ENCODE results near the gene TAAR1.
"Not testable (repeated sequence)": the region's sequence is repeated elsewhere in the genome, so short reads cannot be mapped to it uniquely, and the experiment has no call there.

Gene TAAR1

GRCh38 chr6:132651062-132651461 lies 7.9 kb downstream of the TAAR1 start:
- peak; percentile 55 to 79 (median 69) for DNase-seq

DNA sequence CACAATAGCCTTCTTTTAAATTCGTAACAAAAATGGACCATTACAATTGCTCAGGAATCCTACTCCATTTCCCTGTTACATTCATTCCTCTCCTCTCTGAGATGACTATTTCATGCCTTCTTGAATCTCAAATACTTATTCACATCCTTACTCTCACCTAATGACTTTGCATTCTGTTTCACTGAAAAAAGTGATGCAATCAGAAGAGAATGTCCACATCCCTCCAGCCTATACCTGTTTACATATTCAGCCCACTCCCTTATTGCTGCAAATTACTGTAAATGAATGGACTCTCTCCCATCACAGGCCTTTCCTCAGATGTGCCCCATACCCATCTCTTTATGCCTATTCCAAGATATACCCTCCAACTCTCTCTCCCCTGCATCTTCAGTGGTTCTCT lies 8.6 kb downstream of the TAAR1 start:
- DNase-seq, result no peak

- no peak for DNase-seq
Measured at GRCh38 chr6:132648828-132649227, 10.2 kb downstream of the TAAR1 start.

DNA sequence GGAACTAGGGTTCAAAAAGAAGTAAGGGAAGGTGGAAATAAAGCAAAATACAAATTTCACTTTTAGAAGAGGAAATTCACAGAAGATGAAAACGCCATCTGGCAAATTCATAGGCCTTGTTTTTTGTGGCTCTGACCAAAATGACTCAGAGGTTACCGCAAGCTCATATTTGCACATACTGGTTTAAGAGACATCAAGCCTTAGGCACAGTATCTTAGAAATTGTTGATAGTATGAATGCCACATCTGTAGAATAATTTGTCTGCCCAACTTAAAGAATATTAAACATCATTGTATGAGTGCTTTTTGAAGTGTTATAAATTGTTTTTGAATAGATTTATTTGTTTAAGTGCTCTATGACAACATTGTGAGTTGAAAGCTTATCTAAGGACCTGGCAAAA lies 10.6 kb downstream of the TAAR1 start:
- DNase-seq, result peak; percentile 15 to 70 (median 29)

GRCh38 chr6:132643547-132643946 lies 15.4 kb downstream of the TAAR1 start:
- DNase-seq, result no peak

DNA sequence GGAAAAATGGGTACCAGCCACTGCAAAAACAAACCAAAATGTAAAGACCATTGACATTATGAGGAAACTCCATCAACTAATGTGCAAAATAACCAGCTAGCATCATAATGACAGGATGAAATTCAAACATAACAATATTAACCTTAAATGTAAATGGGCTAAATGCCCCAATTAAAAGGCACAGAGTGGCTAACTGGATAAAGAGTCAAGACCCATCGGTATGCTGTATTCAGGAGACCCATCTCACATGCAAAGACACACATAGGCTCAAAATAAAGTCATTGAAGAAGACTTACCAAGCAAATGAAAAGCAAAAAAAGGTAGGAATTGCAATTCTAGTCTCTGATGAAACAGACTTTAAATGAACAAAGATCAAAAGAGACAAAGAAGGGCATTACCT lies 21.8 kb downstream of the TAAR1 start:
- DNase-seq, result not testable (repeated sequence)

DNA sequence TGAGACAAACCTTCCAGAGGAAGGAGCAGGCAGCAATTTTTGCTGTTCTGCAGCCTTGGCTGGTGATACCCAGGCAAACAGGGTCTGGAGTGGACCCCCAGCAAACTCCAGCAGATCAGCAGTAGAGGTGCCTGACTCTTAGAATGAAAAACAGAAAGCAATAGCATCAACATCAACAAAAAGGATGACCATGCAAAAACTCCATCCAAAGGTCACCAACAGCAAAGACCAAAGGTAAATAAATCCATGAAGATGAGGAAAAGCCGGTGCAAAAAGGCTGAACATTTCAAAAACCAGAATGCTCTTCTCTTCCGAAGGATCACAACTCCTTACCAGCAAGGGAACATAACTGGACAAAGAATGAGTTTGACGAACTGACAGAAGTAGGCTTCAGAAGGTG lies 23.1 kb downstream of the TAAR1 start:
- DNase-seq, result not testable (repeated sequence)

DNA sequence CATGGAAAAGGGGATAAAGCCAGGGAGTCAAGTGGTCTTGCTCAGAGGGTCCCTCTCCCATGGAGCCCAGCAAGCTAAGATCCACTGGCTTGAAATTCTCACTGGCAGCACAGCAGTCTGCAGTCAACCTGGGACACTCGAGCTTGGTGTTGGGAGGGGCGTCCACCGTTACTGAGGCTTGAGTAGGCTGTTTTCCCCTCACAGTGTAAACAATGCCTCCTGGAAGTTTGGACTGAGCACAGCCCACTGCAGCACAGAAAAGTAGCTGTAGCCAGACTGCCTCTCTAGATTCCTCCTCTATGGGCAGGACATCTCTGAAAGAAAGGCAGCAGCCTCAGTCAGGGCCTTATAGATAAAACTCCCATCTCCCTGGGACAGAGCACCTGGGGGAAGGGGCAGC lies 23.7 kb downstream of the TAAR1 start:
- DNase-seq, result not testable (repeated sequence)

DNA sequence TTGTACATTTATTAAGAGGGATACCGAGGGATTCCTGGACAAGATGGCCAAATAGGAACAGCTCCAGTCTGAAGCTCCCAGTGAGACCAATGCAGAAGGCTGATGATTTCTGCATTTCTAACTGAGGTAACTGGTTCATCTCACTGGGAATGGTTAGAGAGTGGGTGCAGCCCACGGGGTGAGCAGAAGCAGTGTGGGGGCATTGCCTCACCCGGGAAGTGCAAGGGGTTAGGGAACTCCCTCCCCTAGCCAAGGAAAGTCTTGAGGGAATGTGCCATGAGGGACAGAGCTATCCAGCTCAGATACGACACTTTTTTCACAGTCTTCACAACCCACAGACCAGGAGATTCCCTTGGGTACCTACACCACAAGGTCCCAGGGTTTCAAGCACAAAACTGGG lies 24.2 kb downstream of the TAAR1 start:
- peak; percentile 14 to 51 (median 30) for DNase-seq

DNA sequence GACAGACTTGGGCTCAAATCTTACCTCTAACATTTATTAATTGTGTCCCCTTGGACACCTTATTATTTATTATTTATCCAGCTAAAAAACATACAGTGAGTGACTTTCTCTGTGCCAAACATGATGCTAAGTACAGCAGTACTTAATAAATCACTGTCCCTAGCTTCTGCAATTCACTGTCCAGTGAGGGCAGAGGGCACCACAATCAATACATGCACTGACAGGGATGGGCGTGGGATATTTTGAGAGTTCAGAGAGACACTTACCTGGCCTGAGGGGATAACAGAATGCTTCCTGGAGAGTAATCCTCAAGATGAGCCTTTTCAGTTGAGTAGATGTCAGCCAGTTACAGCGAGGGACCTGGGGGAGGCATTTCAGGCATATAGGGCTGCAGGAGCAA lies 25.6 kb downstream of the TAAR1 start:
- DNase-seq, result no peak

DNA sequence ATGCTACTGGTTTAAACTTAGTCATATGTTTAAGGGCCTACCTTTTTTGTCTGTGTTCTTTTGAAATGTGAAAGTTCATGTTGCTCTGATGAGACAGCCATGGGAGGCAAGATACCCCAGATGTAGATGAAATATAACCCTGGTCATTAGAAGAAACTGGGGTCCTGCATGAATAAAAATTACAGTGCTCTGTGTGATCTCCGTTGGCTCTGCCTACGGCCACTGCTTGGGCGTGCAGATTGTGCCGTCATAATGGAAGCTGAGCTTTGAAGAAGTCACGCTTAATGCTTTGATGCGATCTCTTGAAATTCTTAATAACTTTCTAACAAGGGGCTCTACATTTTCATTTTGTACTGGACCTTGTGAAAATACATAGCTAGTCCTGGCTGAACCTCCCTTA lies 34.8 kb downstream of the TAAR1 start, which contains the start of gene TAAR2:
Gene TAAR2 (minus strand): TSS at position 101 of the 400 bp plus-strand sequence. CDS start 0 bp downstream, at position 101.
- DNase-seq, result no peak

DNA sequence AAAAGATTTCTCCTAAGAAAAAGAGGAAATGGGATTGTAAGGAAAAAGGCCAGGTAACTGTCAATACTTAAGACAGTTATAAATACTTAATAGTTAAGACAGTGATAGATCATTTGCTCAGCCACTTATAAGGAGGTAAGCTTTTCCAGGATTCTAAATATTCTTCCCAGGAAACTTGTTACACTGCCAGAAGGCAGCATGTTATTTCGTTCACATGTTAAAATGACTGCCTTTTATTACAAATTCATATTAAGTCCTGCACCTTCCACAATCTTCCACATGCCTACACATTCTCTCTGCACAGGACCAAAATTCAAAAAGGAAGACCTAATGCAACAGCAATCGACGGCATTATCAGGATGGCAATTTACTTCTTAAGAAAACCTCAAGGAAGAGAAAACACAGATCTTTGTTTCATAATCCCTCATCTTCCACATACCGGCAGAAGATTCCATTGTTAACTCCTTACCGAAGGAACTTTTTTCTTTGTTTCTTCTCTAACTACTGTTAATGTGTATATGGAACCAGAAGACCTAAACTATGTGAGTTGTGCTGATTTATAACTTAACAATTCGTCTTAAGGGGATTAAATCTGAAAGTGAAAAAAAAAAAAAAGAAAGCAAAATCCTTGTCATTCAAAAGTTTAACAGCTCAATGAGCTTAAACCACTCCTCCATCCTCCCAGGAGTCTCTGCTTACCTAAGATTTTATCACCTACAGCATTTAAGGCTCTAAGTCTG lies 35.7 kb downstream of the TAAR1 start:
- no peak for DNase-seq

GRCh38 chr6:132616677-132617076 lies 42.3 kb downstream of the TAAR1 start:
- DNase-seq, result no peak

DNA sequence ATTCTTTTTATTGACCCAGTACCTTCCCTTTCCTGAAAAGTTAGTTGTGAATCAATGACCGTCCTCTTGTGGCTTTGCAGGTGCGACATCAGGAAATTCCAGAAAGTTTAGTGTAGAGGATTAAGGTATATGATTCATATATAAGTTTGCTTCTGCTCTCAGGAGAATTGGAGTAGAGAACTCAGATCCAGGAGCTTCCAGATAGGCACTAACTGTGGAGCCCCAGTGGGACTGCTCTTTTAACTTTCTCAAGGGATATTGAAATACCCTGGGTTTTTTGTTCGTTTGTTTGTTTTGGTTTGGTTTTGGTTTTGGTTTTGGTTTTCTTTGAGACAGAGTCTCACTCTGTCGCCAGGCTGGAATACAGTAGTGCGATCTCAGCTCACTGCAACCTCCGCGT lies 44.4 kb downstream of the TAAR1 start:
- peak in 1 of 3 donors; percentile 19 for DNase-seq

- DNase-seq, result no peak
Measured at GRCh38 chr6:132612449-132613108, 46.4 kb downstream of the TAAR1 start.

- no peak for DNase-seq
Measured at GRCh38 chr6:132611616-132612015, 47.4 kb downstream of the TAAR1 start.

- DNase-seq, result no peak
Measured at GRCh38 chr6:132607544-132608233, 51.3 kb downstream of the TAAR1 start.

GRCh38 chr6:132604635-132605152 lies 54.3 kb downstream of the TAAR1 start:
- DNase-seq, result no peak

DNA sequence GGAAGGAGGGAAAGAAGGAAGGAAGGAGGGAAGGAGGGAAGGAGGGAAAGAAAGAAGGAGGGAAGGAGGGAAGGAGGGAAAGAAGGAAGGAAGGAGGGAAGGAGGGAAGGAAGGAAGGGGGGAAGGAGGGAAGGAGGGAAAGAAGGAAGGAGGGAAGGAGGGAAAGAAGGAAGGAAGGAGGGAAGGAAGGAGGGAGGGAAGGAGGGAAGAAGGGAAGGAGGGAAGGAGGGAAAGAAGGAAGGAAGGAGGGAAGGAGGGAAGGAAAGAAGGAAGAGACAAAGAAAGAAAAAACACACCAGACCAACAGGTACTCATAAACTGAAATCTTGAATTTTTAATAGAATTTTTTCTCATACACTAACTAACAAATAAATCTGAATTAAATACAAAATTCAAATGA lies 58.1 kb downstream of the TAAR1 start:
- not testable (repeated sequence) for DNase-seq

DNA sequence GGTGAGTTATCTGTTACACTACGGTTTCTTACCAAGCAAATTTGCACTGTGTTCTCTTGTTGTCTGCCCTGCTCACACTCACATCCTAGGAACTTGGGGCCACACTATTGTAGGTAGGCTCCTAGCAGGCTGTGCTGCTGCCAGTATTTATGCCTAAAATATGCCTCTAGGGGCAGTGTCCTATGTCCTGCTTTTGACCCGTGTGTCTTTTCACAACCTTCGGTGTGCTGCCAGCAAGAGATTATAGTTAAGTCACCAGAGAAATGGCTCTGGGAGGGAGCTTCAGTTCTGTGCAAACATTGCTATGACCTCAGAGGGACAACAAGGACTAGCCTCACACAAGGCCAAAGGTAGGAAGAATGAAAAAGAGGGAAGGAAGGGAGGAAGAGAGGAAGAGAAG lies 60.5 kb downstream of the TAAR1 start:
- DNase-seq, result peak in 2 of 3 donors; percentile 17 to 30

DNA sequence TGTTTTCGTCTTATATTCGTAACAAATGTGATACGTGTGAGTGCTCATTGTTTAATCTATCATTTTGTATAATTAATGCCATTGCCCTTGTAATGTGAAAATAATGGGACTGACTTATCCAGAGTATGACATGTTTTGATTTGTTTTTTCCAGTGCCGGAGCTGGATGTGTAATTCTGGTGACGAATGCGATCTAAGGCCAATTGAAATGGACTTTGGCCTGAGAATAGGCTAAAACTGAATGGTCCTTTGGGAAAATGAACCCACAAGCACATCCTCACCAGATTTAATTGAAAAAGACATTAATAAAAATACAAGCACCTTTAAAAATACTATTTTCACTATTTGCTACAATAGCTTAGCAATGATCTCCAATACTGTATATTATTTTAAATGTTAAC lies 62.8 kb downstream of the TAAR1 start:
- no peak for DNase-seq

Data from suppressor macrophage treated with lipopolysaccharide for 1 hour (primary cell).